ENCODE data around the gene AKT1S1. TPM values are rescaled to one million over a fixed set of nuclear protein-coding genes. Genes with fewer than 3 reads are reported as not detected.

AKT1S1 gene
- total RNA-seq, 1 experiment from 2014 or later = 81.5 TPM

DNA sequence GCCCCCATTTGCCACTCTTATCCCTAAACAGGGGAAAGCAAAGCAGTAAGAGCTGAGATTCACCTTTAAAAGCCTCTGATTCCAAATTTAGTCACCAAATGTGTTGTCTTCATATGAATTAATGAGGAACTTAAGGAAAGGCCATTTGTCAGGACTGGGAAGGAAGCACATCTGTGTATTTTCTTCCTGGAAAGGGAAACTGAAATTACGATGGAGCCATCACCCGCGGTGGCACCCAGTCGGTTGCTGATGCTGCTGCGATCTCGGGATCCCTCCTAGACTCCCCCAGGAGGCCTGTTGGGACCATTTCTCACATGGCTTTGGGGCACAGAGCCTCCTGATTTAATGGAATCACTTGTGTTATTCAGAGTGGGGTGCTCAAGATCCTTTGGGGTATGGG is 27.0 kb upstream of the AKT1S1 start:
- Histone ChIP-seq H3K9me3 (ENCODE audit: low read depth, low read length, poor library complexity, severe bottlenecking) (no peaks in the 10 kb centered on the region), H3K4me1 (ENCODE audit: insufficient read depth, low read length, poor library complexity, severe bottlenecking) (no peaks in the 10 kb centered on the region), H3K36me3 (ENCODE audit: insufficient read depth, low read length, poor library complexity, severe bottlenecking) (peaks cover 28% of the 10 kb centered on the region), H3K4me3 (ENCODE audit: low read depth, low read length, poor library complexity, severe bottlenecking) (no peak overlapping the region), H3K27ac (ENCODE audit: low read depth, low read length, poor library complexity, severe bottlenecking) (no peak overlapping the region), H3K27me3 (replicated peaks; ENCODE audit: insufficient read depth, low read depth, low read length, poor library complexity) (no peaks in the 10 kb centered on the region)
- BruUV-seq (replicated peaks) = no TSS peak
- ChIA-PET POLR2A (ENCODE audit: low non-redundant PET) (no interaction called here), CTCF (no interaction called here)
- intact Hi-C loops (cut with micrococcal nuclease; ENCODE audit: unreplicated experiment) = no loop called here
- no peak for TF ChIP-seq CTCF (conservative IDR thresholded peaks at IDR 0.05; ENCODE audit: low read depth, low read length)
- TF ChIP-seq EZH2 (IDR thresholded peaks at IDR 0.05; ENCODE audit: borderline replicate concordance, low read depth, low read length, poor library complexity, severe bottlenecking) = no peak
- no peak for DNase-seq (ENCODE audit: low spot score)

GRCh38 chr19:49896863-49897621 is 19.9 kb upstream of the AKT1S1 start, which contains the start of gene IL4I1:
TSS of gene IL4I1 (minus strand) at chr19:49896887. CDS start at chr19:49896160, 727 bp downstream.
- POLR2A ChIA-PET (ENCODE audit: low non-redundant PET) = interaction anchor here (0.6 kb wide), 1 partner anchor 10 kb away, joined by 15 read pairs; no protein-coding TSS in a partner anchor
- TF ChIP-seq EZH2 (IDR thresholded peaks at IDR 0.05; ENCODE audit: borderline replicate concordance, low read depth, low read length, poor library complexity, severe bottlenecking) = no peak
- TF ChIP-seq CTCF (conservative IDR thresholded peaks at IDR 0.05; ENCODE audit: low read depth, low read length) = no peak

GRCh38 chr19:49895566-49896297 is 18.6 kb upstream of the AKT1S1 start:
- no TSS peak for BruUV-seq (replicated peaks)
- Histone ChIP-seq H3K27me3 (replicated peaks; ENCODE audit: insufficient read depth, low read depth, low read length, poor library complexity) (no peaks in the 10 kb centered on the region), H3K4me1 (ENCODE audit: insufficient read depth, low read length, poor library complexity, severe bottlenecking) (no peaks in the 10 kb centered on the region), H3K27ac (ENCODE audit: low read depth, low read length, poor library complexity, severe bottlenecking) (no peak overlapping the region), H3K9me3 (ENCODE audit: low read depth, low read length, poor library complexity, severe bottlenecking) (no peaks in the 10 kb centered on the region), H3K4me3 (ENCODE audit: low read depth, low read length, poor library complexity, severe bottlenecking) (no peak overlapping the region), H3K36me3 (ENCODE audit: insufficient read depth, low read length, poor library complexity, severe bottlenecking) (no peaks in the 10 kb centered on the region)
- DNase-seq (ENCODE audit: low spot score) = no peak
- intact Hi-C loops (cut with micrococcal nuclease; ENCODE audit: unreplicated experiment) = no loop called here
- ChIA-PET POLR2A (ENCODE audit: low non-redundant PET) (no interaction called here), CTCF (no interaction called here)
- no peak for TF ChIP-seq CTCF (conservative IDR thresholded peaks at IDR 0.05; ENCODE audit: low read depth, low read length)
- TF ChIP-seq EZH2 (IDR thresholded peaks at IDR 0.05; ENCODE audit: borderline replicate concordance, low read depth, low read length, poor library complexity, severe bottlenecking) = no peak

More at GRCh38 chr19:49896863-49897621, 19.9 kb upstream of the AKT1S1 start, which contains the start of gene IL4I1:
- BruUV-seq (replicated peaks) = no TSS peak
- intact Hi-C loops (cut with micrococcal nuclease; ENCODE audit: unreplicated experiment) = no loop called here
- H3K27ac ChIP-seq (ENCODE audit: low read depth, low read length, poor library complexity, severe bottlenecking) = no peak within 1 kb of the TSS
- no peak within 1 kb of the TSS for H3K4me3 ChIP-seq (ENCODE audit: low read depth, low read length, poor library complexity, severe bottlenecking)
- no peak for DNase-seq (ENCODE audit: low spot score)
- CTCF ChIA-PET = no interaction called here
- no peaks in the 10 kb centered on the region for H3K9me3 ChIP-seq (ENCODE audit: low read depth, low read length, poor library complexity, severe bottlenecking)
- no peaks in the 10 kb centered on the region for H3K36me3 ChIP-seq (ENCODE audit: insufficient read depth, low read length, poor library complexity, severe bottlenecking)
- H3K4me1 ChIP-seq (ENCODE audit: insufficient read depth, low read length, poor library complexity, severe bottlenecking) = no peaks in the 10 kb centered on the region
- no peaks in the 10 kb centered on the region for H3K27me3 ChIP-seq (replicated peaks; ENCODE audit: insufficient read depth, low read depth, low read length, poor library complexity)
